A172 (cell line): ENCODE measurements around the gene MAD1L1. TPM values are rescaled to one million over a fixed set of nuclear protein-coding genes. Genes with fewer than 3 reads are reported as not detected.
"Not testable (repeated sequence)": the region's sequence is repeated elsewhere in the genome, so short reads cannot be mapped to it uniquely, and the experiment has no call there.

Source experiments
- DNase-seq: peaks from one replicate; pipeline ENCODE4 v3.0.0-alpha.2; 2015; ENCODE audit warnings: low spot score
- total RNA-seq: library from RNA; depleted of rRNA; stranded (reverse); fragments of >200 nt; shearing (Covaris generic); gene quantifications from 2 replicates; pipeline ENCODE4 v1.2.3, GENCODE V29; 2014

Gene MAD1L1
- total RNA-seq, 1 experiment from 2014 or later: 127 TPM

- DNase-seq: no peak
Observed at GRCh38 chr7:2175091-2175490, 57.7 kb downstream of the MAD1L1 start.

GRCh38 chr7:2173189-2173827 is 59.4 kb downstream of the MAD1L1 start:
- no peak for DNase-seq

- DNase-seq: peak; percentile 81
Observed at GRCh38 chr7:2172311-2173188, 60.2 kb downstream of the MAD1L1 start.

- no peak for DNase-seq
Observed at GRCh38 chr7:2171855-2172254, 60.9 kb downstream of the MAD1L1 start.

- DNase-seq: no peak
Observed at GRCh38 chr7:2170576-2171521, 61.9 kb downstream of the MAD1L1 start.

GRCh38 chr7:2169923-2170575 is 62.7 kb downstream of the MAD1L1 start:
- DNase-seq: no peak

- DNase-seq: no peak
Observed at GRCh38 chr7:2168615-2169311, 64.0 kb downstream of the MAD1L1 start.

- no peak for DNase-seq
Observed at GRCh38 chr7:2166625-2167280, 66.0 kb downstream of the MAD1L1 start.

- DNase-seq: no peak
Observed at GRCh38 chr7:2165610-2166594, 66.8 kb downstream of the MAD1L1 start.

GRCh38 chr7:2165239-2165609 is 67.5 kb downstream of the MAD1L1 start:
- no peak for DNase-seq

GRCh38 chr7:2164646-2165045 is 68.1 kb downstream of the MAD1L1 start:
- DNase-seq: no peak

GRCh38 chr7:2163600-2164555 is 68.9 kb downstream of the MAD1L1 start:
- DNase-seq: no peak

- no peak for DNase-seq
Observed at GRCh38 chr7:2162959-2163358, 69.8 kb downstream of the MAD1L1 start.

- not testable (repeated sequence) for DNase-seq
Observed at GRCh38 chr7:2162004-2162902, 70.5 kb downstream of the MAD1L1 start.

GRCh38 chr7:2159176-2159520 is 73.6 kb downstream of the MAD1L1 start:
- no peak for DNase-seq

GRCh38 chr7:2158331-2159175 is 74.2 kb downstream of the MAD1L1 start:
- DNase-seq: no peak
